Measurements from ENCODE around the gene HNRNPF. TPM values are rescaled to one million over a fixed set of nuclear protein-coding genes. Genes with fewer than 3 reads are reported as not detected.
A peak's percentile ranks its signal among the peaks of the same experiment; 100 is the strongest.
"Not testable (repeated sequence)": the region's sequence is repeated elsewhere in the genome, so short reads cannot be mapped to it uniquely, and the experiment has no call there.

The HNRNPF gene
- total RNA-seq = 101 TPM

- H3K4me1 ChIP-seq = peaks cover 6 to 29% of the 10 kb centered on the region in 2 donors
- peak; percentile 75 to 96 for DNase-seq (ENCODE audit: low spot score in 2 of 2)
- intact Hi-C loops (cut with DNase I) = loop anchor here (1.0 to 5.0 kb wide), 3 partner anchors 11 to 1158 kb away; partner anchors contain the start of gene CSGALNACT2
- peak within 1 kb of the TSS; percentile 100 for H3K27ac ChIP-seq
- TF ChIP-seq CTCF (IDR thresholded peaks at IDR 0.05) = no peak
- no peaks in the 10 kb centered on the region for H3K36me3 ChIP-seq
- no peaks in the 10 kb centered on the region for H3K27me3 ChIP-seq
- H3K4me3 ChIP-seq = peak within 1 kb of the TSS; percentile 81 to 85
- no peaks in the 10 kb centered on the region for H3K9me3 ChIP-seq
These were observed at the start of gene HNRNPF for GRCh38 chr10:43408710-43409384. Gene HNRNPF (minus strand): TSS chr10:43409186. CDS start chr10:43387884, 21,302 bp downstream.

GRCh38 chr10:43458227-43458626, 49.2 kb upstream of the HNRNPF start:
- Histone ChIP-seq H3K36me3 (no peaks in the 10 kb centered on the region), H3K27me3 (no peaks in the 10 kb centered on the region), H3K9me3 (no peaks in the 10 kb centered on the region), H3K4me3 (no peak overlapping the region), H3K27ac (no peak overlapping the region), H3K4me1 (peaks cover 0 to 9% of the 10 kb centered on the region in 2 donors)
- TF ChIP-seq CTCF (IDR thresholded peaks at IDR 0.05) = no peak
- DNase-seq (ENCODE audit: low spot score in 2 of 2) = no peak
- intact Hi-C loops (cut with DNase I) = no loop called here

DNA sequence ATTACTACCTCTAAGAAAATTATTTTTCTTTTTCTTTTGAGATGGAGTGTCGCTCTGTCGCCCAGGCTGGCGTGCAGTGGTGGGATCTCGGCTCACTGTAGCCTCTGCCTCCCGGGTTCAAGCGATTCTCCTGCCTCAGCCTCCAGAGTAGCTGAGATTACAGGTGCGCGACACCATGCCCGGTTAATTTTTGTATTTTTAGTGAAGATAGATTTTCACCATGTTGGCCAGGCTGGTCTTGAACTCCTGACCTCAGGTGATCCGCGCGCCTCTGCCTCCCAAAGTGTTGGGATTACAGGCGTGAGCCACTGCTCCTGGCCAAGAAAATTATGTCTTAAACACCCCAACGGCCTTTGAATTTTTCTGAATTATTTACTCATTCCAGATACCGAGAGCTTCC, 47.6 kb upstream of the HNRNPF start:
- H3K4me1 ChIP-seq; H3K9me3 ChIP-seq; intact Hi-C loops (cut with DNase I); DNase-seq (ENCODE audit: low spot score in 2 of 2); H3K36me3 ChIP-seq; H3K27me3 ChIP-seq: not testable (repeated sequence)
- H3K4me3 ChIP-seq = peak overlapping the region in 1 of 2 donors; percentile 61
- peak overlapping the region; percentile 88 to 92 for H3K27ac ChIP-seq

- intact Hi-C loops (cut with DNase I); H3K27me3 ChIP-seq; H3K4me1 ChIP-seq; H3K27ac ChIP-seq; DNase-seq (ENCODE audit: low spot score in 2 of 2); H3K36me3 ChIP-seq; H3K4me3 ChIP-seq; H3K9me3 ChIP-seq: not testable (repeated sequence)
These were observed 45.0 kb upstream of the HNRNPF start for GRCh38 chr10:43454025-43454424.

- no peaks in the 10 kb centered on the region for H3K9me3 ChIP-seq
- H3K27me3 ChIP-seq = no peaks in the 10 kb centered on the region
- H3K27ac ChIP-seq = no peak overlapping the region
- intact Hi-C loops (cut with DNase I) = no loop called here
- no peaks in the 10 kb centered on the region for H3K36me3 ChIP-seq
- no peak for DNase-seq (ENCODE audit: low spot score in 2 of 2)
- peaks cover 0 to 9% of the 10 kb centered on the region in 2 donors for H3K4me1 ChIP-seq
- H3K4me3 ChIP-seq = no peak overlapping the region
- no peak for TF ChIP-seq CTCF (IDR thresholded peaks at IDR 0.05)
These were observed 44.4 kb upstream of the HNRNPF start for GRCh38 chr10:43453266-43453831.

DNA sequence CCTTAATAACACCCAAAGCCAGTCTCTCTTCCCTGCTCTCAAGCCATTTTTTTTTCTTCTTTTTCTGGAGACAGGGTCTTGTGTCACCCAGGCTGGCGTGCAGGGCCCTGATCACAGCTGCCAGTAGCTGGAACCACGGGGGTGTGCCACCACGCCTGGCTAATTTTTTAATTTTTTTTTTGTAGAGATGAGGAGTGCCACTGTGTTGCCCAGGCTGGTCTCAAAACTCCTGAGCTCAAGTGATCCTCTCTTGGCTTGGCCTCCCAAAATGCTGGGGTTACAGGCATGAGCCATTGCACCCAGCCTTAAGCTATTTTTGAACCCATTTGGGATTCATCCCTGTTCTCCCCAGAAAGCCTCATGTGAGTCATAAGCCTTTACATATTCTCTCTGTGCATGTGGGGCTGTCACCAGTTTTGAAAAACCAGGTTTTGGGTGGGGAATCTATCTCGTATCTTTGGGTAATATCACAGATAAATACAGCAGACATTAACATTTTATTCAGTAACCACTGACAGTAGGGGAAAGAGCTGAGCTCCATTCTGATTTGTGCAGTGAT, 43.4 kb upstream of the HNRNPF start:
- H3K27ac ChIP-seq = no peak overlapping the region
- intact Hi-C loops (cut with DNase I) = no loop called here
- peaks cover 0 to 9% of the 10 kb centered on the region in 2 donors for H3K4me1 ChIP-seq
- DNase-seq (ENCODE audit: low spot score in 2 of 2) = no peak
- no peak overlapping the region for H3K4me3 ChIP-seq
- no peaks in the 10 kb centered on the region for H3K27me3 ChIP-seq
- H3K36me3 ChIP-seq = no peaks in the 10 kb centered on the region
- no peaks in the 10 kb centered on the region for H3K9me3 ChIP-seq
- TF ChIP-seq CTCF (IDR thresholded peaks at IDR 0.05) = no peak

Measured in ascending aorta (tissue), 2 donors.